Limb (tissue), 2 donors: ENCODE measurements around the gene THAP5.

Source experiments
- DNase-seq, 2 donors: peaks; one replicate each; pipeline ENCODE4 v3.0.0-alpha.2; 2016; ENCODE audit errors: extremely low spot score in 2 of 2

The THAP5 gene, protein sequence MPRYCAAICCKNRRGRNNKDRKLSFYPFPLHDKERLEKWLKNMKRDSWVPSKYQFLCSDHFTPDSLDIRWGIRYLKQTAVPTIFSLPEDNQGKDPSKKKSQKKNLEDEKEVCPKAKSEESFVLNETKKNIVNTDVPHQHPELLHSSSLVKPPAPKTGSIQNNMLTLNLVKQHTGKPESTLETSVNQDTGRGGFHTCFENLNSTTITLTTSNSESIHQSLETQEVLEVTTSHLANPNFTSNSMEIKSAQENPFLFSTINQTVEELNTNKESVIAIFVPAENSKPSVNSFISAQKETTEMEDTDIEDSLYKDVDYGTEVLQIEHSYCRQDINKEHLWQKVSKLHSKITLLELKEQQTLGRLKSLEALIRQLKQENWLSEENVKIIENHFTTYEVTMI

GRCh38 chr7:108569381-108570145 is at the start of gene THAP5, which contains the start of gene DNAJB9:
TSS of gene THAP5 (minus strand) at chr7:108569706. CDS start at chr7:108569569, 137 bp downstream.
TSS of gene DNAJB9 (plus strand) at chr7:108569874. CDS start at chr7:108571727, 1,853 bp downstream.
- peak; percentile 98 to 99 for DNase-seq

DNA sequence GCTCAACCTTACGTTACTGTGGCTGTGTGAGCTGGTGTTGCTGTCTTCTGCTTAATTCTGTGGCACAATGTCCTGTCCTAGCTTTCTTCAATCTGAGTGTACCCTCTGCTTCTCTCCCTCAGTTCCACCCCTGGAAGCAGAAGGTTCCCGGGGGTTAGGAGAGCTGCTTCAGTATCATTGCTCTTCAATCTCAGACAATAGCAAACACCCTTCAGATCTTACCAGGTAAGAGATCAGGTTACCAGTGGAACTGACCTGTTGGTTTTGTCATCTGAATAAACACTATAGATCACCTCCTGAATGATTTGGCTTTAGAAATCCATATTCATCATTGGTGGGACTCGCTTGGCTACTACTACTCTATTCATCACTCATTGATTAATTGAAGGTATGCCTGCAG is 48.5 kb upstream of the THAP5 start:
- DNase-seq: no peak

GRCh38 chr7:108614896-108615295 is 45.4 kb upstream of the THAP5 start:
- DNase-seq: no peak

DNA sequence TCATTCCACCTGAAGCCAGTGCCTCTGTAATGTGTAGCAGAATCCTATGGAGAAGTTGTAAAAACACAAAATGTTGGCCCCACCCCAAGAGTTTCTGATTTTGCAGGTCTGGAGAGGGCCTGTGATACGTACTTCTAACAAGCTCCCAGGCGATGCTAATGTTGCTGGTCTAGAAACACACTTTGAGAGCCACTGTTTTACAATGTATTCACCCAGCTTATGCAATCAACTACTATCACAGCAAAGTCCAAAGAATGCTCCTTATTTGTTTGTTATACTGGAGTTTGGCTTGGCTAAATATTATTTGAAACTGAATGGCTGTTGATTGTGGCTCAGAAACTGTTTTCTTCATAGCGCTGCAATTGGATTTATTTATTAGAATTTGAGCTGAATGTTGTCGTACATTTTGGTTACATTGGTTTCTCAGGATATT is 44.5 kb upstream of the THAP5 start:
- DNase-seq: no peak

- DNase-seq: peak in 1 of 2 donors; percentile 29
Measured at GRCh38 chr7:108613147-108613948, 43.8 kb upstream of the THAP5 start.

DNA sequence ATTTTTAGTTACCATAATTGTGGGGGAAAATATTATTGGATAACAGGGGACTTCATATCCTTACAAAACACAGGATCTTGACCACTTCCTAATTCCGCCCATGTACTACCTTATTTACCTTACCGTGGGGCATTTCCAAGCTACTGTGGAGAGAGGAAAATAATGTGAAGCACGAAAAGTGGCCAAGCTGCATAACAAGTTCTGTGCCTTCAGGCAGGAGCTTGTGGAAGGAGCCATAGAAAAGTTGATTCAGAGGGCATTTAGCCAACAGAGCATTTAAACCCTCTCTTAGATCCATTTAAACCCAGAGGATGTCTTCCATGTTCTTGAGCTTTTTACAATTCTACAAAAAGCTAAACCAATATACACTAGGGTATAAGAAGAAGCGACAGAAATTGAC is 41.8 kb upstream of the THAP5 start:
- DNase-seq: no peak

- DNase-seq: no peak
Measured at GRCh38 chr7:108609643-108610042, 40.1 kb upstream of the THAP5 start.

GRCh38 chr7:108605559-108606201 is 36.2 kb upstream of the THAP5 start:
- DNase-seq: no peak

DNA sequence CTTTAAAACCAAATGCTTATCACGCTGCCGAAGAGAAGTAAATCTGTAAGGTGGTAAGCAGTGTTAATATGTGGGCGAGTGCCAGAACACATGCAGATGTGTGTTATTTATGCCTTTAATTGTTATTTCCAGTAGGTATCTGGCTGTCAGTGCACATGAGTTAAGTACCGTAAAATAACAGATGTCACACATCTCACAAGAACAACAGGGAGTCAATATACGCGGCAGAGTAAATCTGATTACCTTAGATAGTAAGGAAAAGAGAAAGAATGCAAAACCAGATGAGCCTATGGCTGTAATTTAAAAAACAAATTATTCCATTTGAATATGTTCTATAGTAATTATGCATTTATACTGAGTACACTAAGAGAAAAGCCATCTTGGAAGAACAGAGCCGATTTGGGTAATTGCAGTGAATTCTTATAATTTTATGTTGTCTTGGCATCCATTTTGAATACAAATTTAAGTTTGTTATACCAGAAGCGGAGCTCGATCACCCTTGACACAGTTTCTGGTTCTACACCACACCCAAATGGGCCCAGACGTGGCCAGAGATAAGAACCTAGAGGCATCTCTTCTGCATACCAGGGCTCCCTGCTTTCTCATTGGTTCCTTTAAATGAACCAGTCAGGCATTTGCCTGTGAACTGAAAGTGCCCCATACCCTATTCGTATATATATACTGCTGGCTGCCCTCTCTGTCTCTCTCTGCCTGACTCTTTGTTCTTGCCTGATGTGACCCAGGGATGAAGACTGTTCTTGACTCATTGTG is 35.0 kb upstream of the THAP5 start:
- no peak for DNase-seq

- DNase-seq: no peak
Measured at GRCh38 chr7:108603656-108604306, 34.3 kb upstream of the THAP5 start.

- no peak for DNase-seq
Measured at GRCh38 chr7:108600399-108600798, 30.9 kb upstream of the THAP5 start.

DNA sequence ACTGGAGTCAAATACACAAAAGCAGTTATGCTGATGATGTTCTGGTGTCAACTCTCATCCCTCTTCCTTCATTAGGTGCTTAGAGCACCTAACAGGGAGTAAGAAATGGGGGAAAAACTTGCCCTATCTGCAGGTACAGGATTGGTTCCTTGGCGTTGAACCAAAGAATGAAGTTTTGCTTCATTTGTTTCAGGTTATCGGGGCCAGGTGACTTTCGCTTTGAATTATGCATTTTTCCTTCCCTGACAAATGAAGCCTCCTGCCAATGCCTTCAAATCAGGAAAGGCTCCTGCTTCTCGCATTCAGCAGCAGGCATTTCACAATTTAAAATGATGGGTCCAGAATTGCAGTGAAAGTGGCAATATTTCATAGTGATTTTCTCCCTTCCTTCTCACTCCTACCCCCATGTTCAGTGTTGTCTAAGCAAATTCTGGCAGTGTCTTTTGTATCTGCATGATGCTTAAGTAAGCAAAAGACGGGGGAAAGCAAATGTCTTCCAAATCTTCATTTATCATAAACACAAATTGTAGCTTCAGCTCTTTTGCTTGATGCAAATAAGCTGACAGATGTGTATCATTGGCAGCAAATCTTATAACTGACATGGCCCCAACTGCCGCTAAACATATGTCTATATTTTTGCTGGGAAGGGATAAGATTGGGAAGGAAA is 29.5 kb upstream of the THAP5 start:
- no peak for DNase-seq

DNA sequence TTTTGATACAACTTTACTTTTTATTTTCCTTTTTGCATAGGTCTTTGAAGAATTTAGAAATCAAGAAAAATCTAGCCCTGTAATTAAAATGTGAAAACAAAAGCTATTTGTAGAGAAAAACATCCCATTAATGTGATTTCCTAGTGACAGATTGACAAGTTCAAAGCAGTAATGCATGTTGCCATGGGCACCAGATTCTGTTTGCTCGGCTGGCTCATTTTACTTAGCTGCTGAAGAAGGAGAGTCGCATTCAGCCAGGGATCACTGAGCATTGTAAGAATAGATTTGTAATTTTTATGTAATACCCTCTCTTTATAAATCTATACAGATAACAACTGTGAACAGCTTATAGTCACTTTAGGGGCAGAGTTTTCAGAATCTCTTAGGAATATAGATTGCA is 28.6 kb upstream of the THAP5 start:
- DNase-seq: no peak

GRCh38 chr7:108596560-108596959 is 27.1 kb upstream of the THAP5 start:
- no peak for DNase-seq

GRCh38 chr7:108592646-108593201 is 23.2 kb upstream of the THAP5 start:
- peak; percentile 36 to 63 for DNase-seq

DNA sequence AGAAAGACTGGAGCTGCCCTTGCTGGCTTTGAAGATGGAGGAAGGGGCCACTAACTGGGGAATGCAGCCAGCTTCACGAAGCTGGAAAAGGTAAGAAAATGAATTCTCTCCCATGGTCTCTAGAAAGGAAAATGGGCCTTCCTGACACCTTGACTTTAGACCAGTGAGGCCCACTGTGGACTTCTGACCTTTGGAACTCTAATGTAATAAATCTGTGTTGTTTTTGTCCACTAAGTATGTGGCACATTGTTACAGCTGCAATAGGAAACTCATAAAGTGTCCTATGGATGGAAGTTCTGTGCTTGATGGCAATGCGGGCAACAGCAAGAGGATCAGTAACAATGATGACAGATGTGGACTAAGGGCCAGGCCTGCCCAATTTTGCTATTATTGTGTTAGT is 21.1 kb upstream of the THAP5 start:
- no peak for DNase-seq

- no peak for DNase-seq
Measured at GRCh38 chr7:108589874-108590273, 20.4 kb upstream of the THAP5 start.

DNA sequence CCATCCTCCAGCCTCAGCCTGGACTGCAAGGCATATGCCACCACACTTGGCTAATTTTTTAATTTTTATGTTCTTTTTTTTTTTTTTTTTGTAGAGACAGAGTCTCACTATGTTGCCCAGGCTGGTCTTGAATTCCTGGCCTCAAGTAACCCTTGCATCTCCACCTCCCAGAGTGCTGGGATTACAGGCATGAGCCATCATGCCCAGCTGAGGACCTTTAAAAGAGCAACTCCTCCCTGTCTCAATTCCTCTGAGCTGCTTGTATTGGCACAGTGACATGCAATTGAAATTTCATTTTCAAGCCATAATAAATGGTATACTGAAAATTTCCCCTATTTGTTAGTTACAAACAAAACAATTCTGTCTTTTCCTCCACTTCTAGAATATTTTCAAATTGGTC is 19.7 kb upstream of the THAP5 start:
- DNase-seq: no peak

- no peak for DNase-seq
Measured at GRCh38 chr7:108586274-108586710, 16.8 kb upstream of the THAP5 start.
